Inflammatory macrophage treated with lipopolysaccharide for 1 hour (primary cell): ENCODE results near the gene CCT6A.
"Not testable (repeated sequence)": the region's sequence is repeated elsewhere in the genome, so short reads cannot be mapped to it uniquely, and the experiment has no call there.

Experiments used
- DNase-seq, 2 donors: peaks; one replicate each; pipeline ENCODE4 v3.0.0-alpha.2; 2020 to 2022

Gene CCT6A

GRCh38 chr7:56051339-56052191 is at the start of gene CCT6A, which contains the start of gene PSPH:
Gene CCT6A (plus strand): TSS chr7:56051765. CDS start chr7:56051849, 84 bp downstream.
Gene PSPH (minus strand): TSS chr7:56051444. CDS start chr7:56021212, 30,232 bp downstream.
- DNase-seq: peak; percentile 95 to 97

- DNase-seq: no peak
These were observed 47.8 kb upstream of the CCT6A start for GRCh38 chr7:56003749-56004148.

- no peak for DNase-seq
These were observed 44.4 kb upstream of the CCT6A start for GRCh38 chr7:56007167-56007652.

- no peak for DNase-seq
These were observed 43.7 kb upstream of the CCT6A start for GRCh38 chr7:56007891-56008290.

GRCh38 chr7:56009695-56010094 is 41.9 kb upstream of the CCT6A start:
- DNase-seq: no peak

GRCh38 chr7:56017015-56017414 is 34.5 kb upstream of the CCT6A start:
- not testable (repeated sequence) for DNase-seq

- DNase-seq: no peak
These were observed 32.1 kb upstream of the CCT6A start for GRCh38 chr7:56019501-56019900.

GRCh38 chr7:56023500-56023899 is 28.1 kb upstream of the CCT6A start:
- no peak for DNase-seq

GRCh38 chr7:56026538-56026937 is 25.0 kb upstream of the CCT6A start:
- no peak for DNase-seq

GRCh38 chr7:56028942-56029630 is 22.5 kb upstream of the CCT6A start:
- DNase-seq: no peak

GRCh38 chr7:56030340-56030739 is 21.2 kb upstream of the CCT6A start:
- DNase-seq: no peak

- not testable (repeated sequence) for DNase-seq
These were observed 20.0 kb upstream of the CCT6A start for GRCh38 chr7:56031556-56031955.

- not testable (repeated sequence) for DNase-seq
These were observed 19.0 kb upstream of the CCT6A start for GRCh38 chr7:56032578-56032977.

- peak; percentile 54 to 58 for DNase-seq
These were observed 17.7 kb upstream of the CCT6A start for GRCh38 chr7:56033671-56034432.

- peak in 1 of 2 donors; percentile 20 for DNase-seq
These were observed 10.8 kb upstream of the CCT6A start for GRCh38 chr7:56040730-56041129.

GRCh38 chr7:56045758-56046157 is 5.8 kb upstream of the CCT6A start:
- DNase-seq: peak; percentile 26 to 70

- DNase-seq: no peak
These were observed 4.7 kb upstream of the CCT6A start for GRCh38 chr7:56046721-56047445.

GRCh38 chr7:56047446-56048116 is 4.0 kb upstream of the CCT6A start:
- not testable (repeated sequence) for DNase-seq

GRCh38 chr7:56048245-56048644 is 3.3 kb upstream of the CCT6A start:
- no peak for DNase-seq

GRCh38 chr7:56048763-56049162 is 2.8 kb upstream of the CCT6A start:
- DNase-seq: not testable (repeated sequence)

- DNase-seq: no peak
These were observed 569 bp upstream of the CCT6A start for GRCh38 chr7:56051053-56051338.

- DNase-seq: no peak
These were observed 1.8 kb downstream of the CCT6A start for GRCh38 chr7:56053379-56053778.
